ENCODE results near the gene MAPK1IP1L. TPM values are rescaled to one million over a fixed set of nuclear protein-coding genes. Genes with fewer than 3 reads are reported as not detected.
A peak's percentile ranks its signal among the peaks of the same experiment; 100 is the strongest.
"Not testable (repeated sequence)": the region's sequence is repeated elsewhere in the genome, so short reads cannot be mapped to it uniquely, and the experiment has no call there.

The MAPK1IP1L gene
- total and polyA plus RNA-seq, 4 donors = 25.8 to 87.4 (median 49.1) TPM

- WGBS, 2 donors = 94 to 98% methylated on average over 2 of the region's 2 CpGs
- ATAC-seq (ENCODE audit: insufficient read depth, low FRiP score) = no peak
- no peak for DNase-seq
These were observed 31.4 kb upstream of the MAPK1IP1L start for GRCh38 chr14:55019968-55020554.

GRCh38 chr14:55024365-55024764 is 27.1 kb upstream of the MAPK1IP1L start:
- H3K9me3 ChIP-seq (ENCODE audit: control insufficient read depth in 4 of 4, insufficient read depth in 3 of 4, low read length in 3 of 4); H3K27ac ChIP-seq (ENCODE audit: low read depth in 1 of 2, low read length in 1 of 2); ATAC-seq (ENCODE audit: insufficient read depth, low FRiP score); H3K27me3 ChIP-seq (ENCODE audit: control insufficient read depth in 3 of 3, insufficient read depth in 3 of 3, low read length in 2 of 3); H3K9ac ChIP-seq (ENCODE audit: insufficient read depth in 1 of 2, low read length in 2 of 2); H3K4me3 ChIP-seq; H3K36me3 ChIP-seq (ENCODE audit: control insufficient read depth in 4 of 4, insufficient read depth in 4 of 4, low read length in 4 of 4); DNase-seq: not testable (repeated sequence)
- peaks cover 0 to 19% (median 11%) of the 10 kb centered on the region in 5 donors for H3K4me1 ChIP-seq (ENCODE audit: control insufficient read depth in 5 of 5, insufficient read depth in 5 of 5, low read length in 5 of 5)
- WGBS, 2 donors = 72 to 75% methylated on average over 2 of the region's 5 CpGs

More at GRCh38 chr14:55019968-55020554, 31.4 kb upstream of the MAPK1IP1L start:
- Histone ChIP-seq H3K9me3 (ENCODE audit: control insufficient read depth in 4 of 4, insufficient read depth in 3 of 4, low read length in 3 of 4) (no peaks in the 10 kb centered on the region), H3K4me3 (no peak overlapping the region), H3K4me1 (ENCODE audit: control insufficient read depth in 5 of 5, insufficient read depth in 5 of 5, low read length in 5 of 5) (no peaks in the 10 kb centered on the region), H3K9ac (ENCODE audit: insufficient read depth in 1 of 2, low read length in 2 of 2) (no peak overlapping the region), H3K27me3 (ENCODE audit: control insufficient read depth in 3 of 3, insufficient read depth in 3 of 3, low read length in 2 of 3) (no peaks in the 10 kb centered on the region), H3K36me3 (ENCODE audit: control insufficient read depth in 4 of 4, insufficient read depth in 4 of 4, low read length in 4 of 4) (peaks cover 0 to 3% (median 0%) of the 10 kb centered on the region in 4 donors), H3K27ac (ENCODE audit: low read depth in 1 of 2, low read length in 1 of 2) (no peak overlapping the region)
- TF ChIP-seq CTCF (IDR thresholded peaks at IDR 0.05; ENCODE audit: control extremely low read depth, extremely low read depth) = no peak

DNA sequence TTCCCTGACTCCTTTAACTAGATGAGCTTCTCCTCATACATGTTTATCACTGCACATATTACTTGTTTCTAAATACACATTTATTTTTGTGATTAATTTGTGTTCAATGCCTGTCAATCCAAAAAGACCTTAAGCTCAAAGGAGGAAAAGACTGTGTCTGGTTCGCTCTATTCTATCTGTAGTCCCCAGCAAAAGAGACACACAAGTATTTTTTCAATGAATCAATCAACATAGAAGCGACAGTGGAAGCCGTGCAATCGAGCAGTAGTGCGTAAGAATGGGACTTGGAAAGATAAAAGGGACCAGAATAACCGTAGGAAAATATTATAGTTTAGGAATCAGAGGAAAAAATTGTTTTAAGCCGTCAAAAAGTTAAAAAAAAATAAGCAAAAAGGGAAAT is 25.5 kb upstream of the MAPK1IP1L start:
- 30 to 39% methylated on average over 7 of the region's 7 CpGs for WGBS, 2 donors
- Histone ChIP-seq H3K4me1 (ENCODE audit: control insufficient read depth in 5 of 5, insufficient read depth in 5 of 5, low read length in 5 of 5) (peaks cover 0 to 19% (median 11%) of the 10 kb centered on the region in 5 donors), H3K36me3 (ENCODE audit: control insufficient read depth in 4 of 4, insufficient read depth in 4 of 4, low read length in 4 of 4) (peaks cover 0 to 3% (median 0%) of the 10 kb centered on the region in 4 donors), H3K4me3 (no peak overlapping the region), H3K27ac (ENCODE audit: low read depth in 1 of 2, low read length in 1 of 2) (no peak overlapping the region), H3K9ac (ENCODE audit: insufficient read depth in 1 of 2, low read length in 2 of 2) (peak overlapping the region; percentile 51 to 97), H3K9me3 (ENCODE audit: control insufficient read depth in 4 of 4, insufficient read depth in 3 of 4, low read length in 3 of 4) (no peaks in the 10 kb centered on the region), H3K27me3 (ENCODE audit: control insufficient read depth in 3 of 3, insufficient read depth in 3 of 3, low read length in 2 of 3) (no peaks in the 10 kb centered on the region)
- DNase-seq (no peak), ATAC-seq (ENCODE audit: insufficient read depth, low FRiP score) (no peak)
- TF ChIP-seq CTCF (IDR thresholded peaks at IDR 0.05; ENCODE audit: control extremely low read depth, extremely low read depth) = no peak

- no peak for ATAC-seq (ENCODE audit: insufficient read depth, low FRiP score)
These were observed 25.0 kb upstream of the MAPK1IP1L start for GRCh38 chr14:55026441-55026792.

More at GRCh38 chr14:55026441-55026792, 25.0 kb upstream of the MAPK1IP1L start:
- 4% methylated on average over 9 of the region's 9 CpGs for WGBS, 2 donors
- Histone ChIP-seq H3K4me3 (peak overlapping the region; percentile 83), H3K36me3 (ENCODE audit: control insufficient read depth in 4 of 4, insufficient read depth in 4 of 4, low read length in 4 of 4) (peaks cover 0 to 3% (median 0%) of the 10 kb centered on the region in 4 donors), H3K27ac (ENCODE audit: low read depth in 1 of 2, low read length in 1 of 2) (peak overlapping the region; percentile 70 to 90), H3K9ac (ENCODE audit: insufficient read depth in 1 of 2, low read length in 2 of 2) (peak overlapping the region; percentile 51 to 97), H3K27me3 (ENCODE audit: control insufficient read depth in 3 of 3, insufficient read depth in 3 of 3, low read length in 2 of 3) (no peaks in the 10 kb centered on the region), H3K9me3 (ENCODE audit: control insufficient read depth in 4 of 4, insufficient read depth in 3 of 4, low read length in 3 of 4) (no peaks in the 10 kb centered on the region), H3K4me1 (ENCODE audit: control insufficient read depth in 5 of 5, insufficient read depth in 5 of 5, low read length in 5 of 5) (peaks cover 0 to 19% (median 12%) of the 10 kb centered on the region in 5 donors)
- no peak for DNase-seq
- no peak for TF ChIP-seq CTCF (IDR thresholded peaks at IDR 0.05; ENCODE audit: control extremely low read depth, extremely low read depth)

Data from lung (tissue), 12 donors.